Mucosa of rectum (tissue), 2 donors: Measurements from ENCODE around the gene CCDC85B.
A peak's percentile ranks its signal among the peaks of the same experiment; 100 is the strongest.

Experiments
- H3K27ac ChIP-seq, 2 donors: one replicate each; pipeline ENCODE4 v1.7.0; 2013; ENCODE audit warnings: inconsistent platforms in 2 of 2, low read depth in 2 of 2, low read length in 2 of 2
- H3K27me3 ChIP-seq, 2 donors: one replicate each; pipeline ENCODE4 v1.7.0; 2013; ENCODE audit warnings: low read length in 2 of 2; ENCODE audit not compliant: control insufficient read depth in 2 of 2, insufficient read depth in 2 of 2
- H3K36me3 ChIP-seq, 2 donors: one replicate each; pipeline ENCODE4 v1.7.0; 2013; ENCODE audit warnings: low read length in 2 of 2; ENCODE audit not compliant: control insufficient read depth in 2 of 2, insufficient read depth in 2 of 2
- H3K4me1 ChIP-seq, 2 donors: one replicate each; pipeline ENCODE4 v1.7.0; 2013; ENCODE audit warnings: low read length in 2 of 2, mild to moderate bottlenecking in 1 of 2; ENCODE audit not compliant: control insufficient read depth in 2 of 2, insufficient read depth in 2 of 2
- H3K4me3 ChIP-seq, 2 donors: one replicate each; pipeline ENCODE4 v1.7.0; 2013; ENCODE audit warnings: low read length in 2 of 2
- H3K9ac ChIP-seq, 2 donors: one replicate each; pipeline ENCODE4 v1.7.0; 2013; ENCODE audit warnings: low read length in 2 of 2, low read depth in 1 of 2, mild to moderate bottlenecking in 1 of 2
- H3K9me3 ChIP-seq, 2 donors: one replicate each; pipeline ENCODE4 v1.7.0; 2013; ENCODE audit warnings: low read length in 2 of 2; ENCODE audit not compliant: control insufficient read depth in 2 of 2
- donor health status: healthy.
- donor health status: Normal muscosa, but diverticular disease.

CCDC85B gene

GRCh38 chr11:65897020-65897471 is 6.6 kb downstream of the CCDC85B start:
- no peak overlapping the region for H3K9ac ChIP-seq
- H3K4me3 ChIP-seq, result no peak overlapping the region
- H3K9me3 ChIP-seq, result no peaks in the 10 kb centered on the region
- no peak overlapping the region for H3K27ac ChIP-seq
- H3K4me1 ChIP-seq, result peaks cover 14 to 18% of the 10 kb centered on the region in 2 donors
- H3K27me3 ChIP-seq, result peaks cover 10 to 11% of the 10 kb centered on the region in 2 donors
- no peaks in the 10 kb centered on the region for H3K36me3 ChIP-seq

- Histone ChIP-seq H3K36me3 (no peaks in the 10 kb centered on the region), H3K9ac (peak overlapping the region in 1 of 2 donors; percentile 20), H3K27ac (no peak overlapping the region), H3K9me3 (no peaks in the 10 kb centered on the region), H3K27me3 (peaks cover 10 to 12% of the 10 kb centered on the region in 2 donors), H3K4me1 (peaks cover 11 to 13% of the 10 kb centered on the region in 2 donors), H3K4me3 (peak overlapping the region in 1 of 2 donors; percentile 59)
Observed at GRCh38 chr11:65898656-65899355, 8.3 kb downstream of the CCDC85B start.

DNA sequence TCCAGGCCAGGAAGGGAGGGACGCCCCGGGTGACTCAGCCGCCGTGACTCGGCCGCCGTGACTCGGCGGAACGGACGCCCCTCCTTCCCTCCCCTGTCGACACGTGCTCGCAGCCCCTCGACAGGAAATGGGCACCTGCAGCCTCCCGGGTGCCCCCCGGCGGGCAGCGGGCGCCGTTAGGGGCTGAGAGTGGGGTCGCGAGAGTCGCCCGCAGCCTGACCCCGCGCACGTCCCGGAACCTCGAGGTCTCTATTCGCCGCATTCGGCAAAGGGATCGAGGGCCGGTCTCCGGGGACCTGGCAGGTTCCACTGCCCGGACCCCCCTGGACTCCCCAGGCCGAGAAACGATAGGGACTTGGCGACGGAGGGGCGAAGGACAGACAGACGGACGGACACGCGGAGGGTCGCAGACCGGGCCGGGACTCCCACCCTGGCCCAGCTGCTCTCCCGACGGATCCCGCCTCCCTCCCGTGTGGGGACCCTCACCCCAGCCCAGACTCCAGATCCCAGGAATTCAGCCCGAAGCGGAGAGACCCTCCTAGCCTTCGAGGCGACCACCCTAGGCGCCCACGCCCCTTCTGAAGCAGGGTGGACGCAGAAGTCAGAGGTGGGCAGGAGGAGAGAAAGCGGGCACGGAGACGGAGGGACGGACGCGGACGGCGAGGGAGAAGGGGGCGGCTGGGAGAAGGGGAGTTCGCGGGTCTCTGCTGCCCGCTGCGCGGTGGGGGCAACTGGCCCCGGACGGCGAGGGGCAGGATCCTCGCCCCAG is 9.1 kb downstream of the CCDC85B start:
- H3K27ac ChIP-seq, result no peak overlapping the region
- H3K9me3 ChIP-seq, result no peaks in the 10 kb centered on the region
- H3K4me1 ChIP-seq, result peaks cover 11 to 12% of the 10 kb centered on the region in 2 donors
- peak overlapping the region in 1 of 2 donors; percentile 34 for H3K9ac ChIP-seq
- no peaks in the 10 kb centered on the region for H3K36me3 ChIP-seq
- H3K27me3 ChIP-seq, result peaks cover 10 to 12% of the 10 kb centered on the region in 2 donors
- H3K4me3 ChIP-seq, result peak overlapping the region; percentile 54 to 59

DNA sequence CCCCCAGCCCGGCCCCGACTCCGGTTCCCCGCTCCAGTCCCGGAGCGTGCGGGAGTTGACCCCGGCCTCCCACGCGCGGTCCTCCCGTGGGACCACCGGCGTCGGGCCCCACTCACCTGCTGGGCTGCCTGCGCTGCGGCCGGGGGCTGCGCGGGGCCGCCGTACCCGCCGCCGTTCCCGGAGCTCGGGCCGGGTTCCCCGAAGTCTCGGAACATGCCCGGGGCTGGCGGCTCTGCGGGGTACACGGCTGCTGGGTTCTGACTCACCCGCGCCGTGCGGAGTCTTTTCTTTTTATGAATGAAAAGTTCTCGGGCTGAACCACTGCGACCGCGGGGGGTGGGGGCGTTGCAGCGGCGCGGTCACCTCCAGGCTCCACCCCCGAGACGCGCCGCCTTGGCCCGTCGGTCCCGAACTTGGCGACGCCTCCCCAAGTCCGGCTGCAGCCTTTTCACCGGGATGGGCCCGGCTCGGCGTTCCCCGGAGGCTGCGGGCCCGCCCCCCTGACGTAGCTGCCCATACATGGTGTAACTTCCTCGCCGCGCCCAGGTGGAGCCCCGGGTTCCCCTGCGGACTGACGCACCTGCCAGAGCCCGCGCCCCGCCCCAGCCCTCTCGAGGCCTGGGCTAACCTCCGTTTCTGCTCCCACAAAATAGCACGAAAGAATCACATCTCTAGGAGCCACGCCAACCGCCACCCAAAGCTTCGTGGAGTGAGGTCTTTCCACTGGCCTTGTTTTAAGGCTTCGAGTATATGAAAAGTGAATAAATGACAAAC is 9.8 kb downstream of the CCDC85B start, which contains the start of gene FOSL1:
Gene FOSL1 (minus strand): TSS at position 264 of the 774 bp plus-strand sequence. CDS start 49 bp downstream, at position 215.
- H3K27me3 ChIP-seq, result peaks cover 10 to 12% of the 10 kb centered on the region in 2 donors

GRCh38 chr11:65900899-65901180 is 10.4 kb downstream of the CCDC85B start:
- Histone ChIP-seq H3K27me3 (peaks cover 10 to 12% of the 10 kb centered on the region in 2 donors), H3K9ac (peak overlapping the region in 1 of 2 donors; percentile 50), H3K27ac (peak overlapping the region in 1 of 2 donors; percentile 23), H3K4me1 (peaks cover 11 to 12% of the 10 kb centered on the region in 2 donors), H3K4me3 (peak overlapping the region in 1 of 2 donors; percentile 13), H3K36me3 (no peaks in the 10 kb centered on the region), H3K9me3 (no peaks in the 10 kb centered on the region)

More for the DNA sequence above, 9.8 kb downstream of the CCDC85B start, which contains the start of gene FOSL1:
- H3K36me3 ChIP-seq, result no peaks in the 10 kb centered on the region
- H3K4me1 ChIP-seq, result peaks cover 11 to 12% of the 10 kb centered on the region in 2 donors
- peak within 1 kb of the TSS in 1 of 2 donors; percentile 23 for H3K27ac ChIP-seq
- peak within 1 kb of the TSS; percentile 54 to 59 for H3K4me3 ChIP-seq
- no peaks in the 10 kb centered on the region for H3K9me3 ChIP-seq
- peak within 1 kb of the TSS in 1 of 2 donors; percentile 50 for H3K9ac ChIP-seq

GRCh38 chr11:65903068-65903481 is 12.6 kb downstream of the CCDC85B start:
- no peaks in the 10 kb centered on the region for H3K9me3 ChIP-seq
- no peak overlapping the region for H3K27ac ChIP-seq
- H3K27me3 ChIP-seq, result peaks cover 10 to 16% of the 10 kb centered on the region in 2 donors
- no peak overlapping the region for H3K4me3 ChIP-seq
- peaks cover 11 to 12% of the 10 kb centered on the region in 2 donors for H3K4me1 ChIP-seq
- no peaks in the 10 kb centered on the region for H3K36me3 ChIP-seq
- no peak overlapping the region for H3K9ac ChIP-seq

- H3K9me3 ChIP-seq, result no peaks in the 10 kb centered on the region
- peaks cover 8 to 13% of the 10 kb centered on the region in 2 donors for H3K27me3 ChIP-seq
- H3K27ac ChIP-seq, result no peak overlapping the region
- no peak overlapping the region for H3K9ac ChIP-seq
- H3K36me3 ChIP-seq, result no peaks in the 10 kb centered on the region
- peaks cover 11 to 12% of the 10 kb centered on the region in 2 donors for H3K4me1 ChIP-seq
- H3K4me3 ChIP-seq, result no peak overlapping the region
Observed at GRCh38 chr11:65903715-65904114, 13.2 kb downstream of the CCDC85B start.

- Histone ChIP-seq H3K27me3 (peaks cover 0 to 7% of the 10 kb centered on the region in 2 donors), H3K36me3 (no peaks in the 10 kb centered on the region), H3K4me1 (peaks cover 5 to 6% of the 10 kb centered on the region in 2 donors), H3K9ac (no peak overlapping the region), H3K4me3 (no peak overlapping the region), H3K9me3 (no peaks in the 10 kb centered on the region), H3K27ac (no peak overlapping the region)
Observed at GRCh38 chr11:65906602-65907001, 16.1 kb downstream of the CCDC85B start.

- H3K27ac ChIP-seq, result no peak overlapping the region
- H3K4me3 ChIP-seq, result no peak overlapping the region
Observed at GRCh38 chr11:65907878-65908277, 17.4 kb downstream of the CCDC85B start.

More at GRCh38 chr11:65907878-65908277, 17.4 kb downstream of the CCDC85B start:
- Histone ChIP-seq H3K4me1 (peaks cover 11 to 13% of the 10 kb centered on the region in 2 donors), H3K9me3 (no peaks in the 10 kb centered on the region), H3K27me3 (peaks cover 0 to 4% of the 10 kb centered on the region in 2 donors), H3K36me3 (no peaks in the 10 kb centered on the region), H3K9ac (no peak overlapping the region)
